ENCODE measurements around the gene GPC6. TPM values are rescaled to one million over a fixed set of nuclear protein-coding genes. Genes with fewer than 3 reads are reported as not detected.

Gene GPC6
- total and polyA plus RNA-seq, 2 donors (not counting 3 experiments of a cell fraction or from before 2014, with no cell fraction given), result 0.01 TPM; not detected in 1

- H4K20me1 ChIP-seq (replicated peaks; ENCODE audit: control insufficient read depth, extremely low read depth, insufficient read depth, low read length), result no peaks in the 10 kb centered on the region
- H3K36me3 ChIP-seq (ENCODE audit: control insufficient read depth in 2 of 2, extremely low read depth in 1 of 2, insufficient read depth in 2 of 2, low read length in 2 of 2), result no peaks in the 10 kb centered on the region
- dilution Hi-C loops (cut with MboI; ENCODE audit: extremely low pct_ligation_motif_present, low sequenced_read_pairs) (no loop called here), intact Hi-C loops (cut with micrococcal nuclease) (no loop called here)
- H2AFZ ChIP-seq (ENCODE audit: low read depth, low read length), result no peak overlapping the region
- no peaks in the 10 kb centered on the region for H3K27me3 ChIP-seq (ENCODE audit: control insufficient read depth in 2 of 2, insufficient read depth in 2 of 2, low read length in 2 of 2)
- H3K27ac ChIP-seq (ENCODE audit: insufficient read depth, low read depth, low read length), result no peak overlapping the region
- H3K9me3 ChIP-seq (replicated peaks; ENCODE audit: control insufficient read depth, insufficient read depth, low read length), result no peaks in the 10 kb centered on the region
- H3K4me2 ChIP-seq (ENCODE audit: insufficient read depth, low read length), result no peak overlapping the region
- POLR2A ChIA-PET, result no interaction called here
- no peaks in the 10 kb centered on the region for H3K79me2 ChIP-seq (ENCODE audit: control insufficient read depth, insufficient read depth, low read length)
- H3K9me1 ChIP-seq (replicated peaks; ENCODE audit: control insufficient read depth, extremely low read depth, insufficient read depth, low read length), result no peaks in the 10 kb centered on the region
- CTCF ChIA-PET, result no interaction called here
- FAIRE-seq, result no peak
- TF ChIP-seq GATA2 (IDR thresholded peaks at IDR 0.05; ENCODE audit: insufficient read depth, insufficient read length, low read depth, low read length) (no peak), POLR2AphosphoS5 (IDR thresholded peaks at IDR 0.05; ENCODE audit: insufficient read depth, low read depth, low read length) (no peak), CTCF (IDR thresholded peaks at IDR 0.05; ENCODE audit: extremely low read depth in 1 of 2, insufficient read depth in 1 of 2, low read depth in 1 of 2, low read length in 2 of 2) (no peak), FOS (IDR thresholded peaks at IDR 0.05; ENCODE audit: borderline replicate concordance, insufficient read depth, low read length) (no peak), MYC (IDR thresholded peaks at IDR 0.05; ENCODE audit: low read depth, low read length) (no peak)
- TF ChIP-seq, protein P1, sequence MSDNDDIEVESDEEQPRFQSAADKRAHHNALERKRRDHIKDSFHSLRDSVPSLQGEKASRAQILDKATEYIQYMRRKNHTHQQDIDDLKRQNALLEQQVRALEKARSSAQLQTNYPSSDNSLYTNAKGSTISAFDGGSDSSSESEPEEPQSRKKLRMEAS (IDR thresholded peaks at IDR 0.05; ENCODE audit: insufficient read depth, insufficient read length), result no peak
- no peak for DNase-seq (ENCODE audit: low read depth, low spot score)
- no TSS peak for BruUV-seq (replicated peaks)
- H3K4me3 ChIP-seq (replicated peaks in 1 of 3; ENCODE audit: insufficient read depth in 1 of 3, low read depth in 1 of 3, low read length in 3 of 3), result no peak overlapping the region
- no peak overlapping the region for H3K9ac ChIP-seq (replicated peaks; ENCODE audit: extremely low read depth, insufficient read depth, low read length)
- no peaks in the 10 kb centered on the region for H3K4me1 ChIP-seq (ENCODE audit: control insufficient read depth, extremely low read depth, insufficient read depth, low read length)
These were observed 446.4 kb downstream of the GPC6 start for GRCh38 chr13:93672996-93673395.

DNA sequence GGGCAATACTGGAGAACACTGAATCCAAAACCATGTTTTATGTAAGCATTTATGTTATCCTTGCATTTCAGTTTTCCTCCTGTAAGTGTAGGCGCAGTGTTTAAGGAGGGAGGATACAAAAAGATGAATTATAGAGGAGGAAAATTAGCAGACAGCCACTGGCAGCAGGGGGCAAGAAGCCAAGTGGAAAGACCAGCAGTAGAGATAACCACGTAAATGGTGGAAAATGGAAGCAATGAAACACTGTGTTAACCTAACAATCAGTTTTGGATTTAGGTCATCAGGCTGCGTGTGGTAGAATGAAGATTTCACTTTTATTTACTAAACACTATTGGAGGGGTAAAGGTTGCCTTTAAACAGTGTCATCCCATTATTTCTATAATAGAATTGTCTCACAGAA, 447.3 kb downstream of the GPC6 start:
- H3K27me3 ChIP-seq (ENCODE audit: control insufficient read depth in 2 of 2, insufficient read depth in 2 of 2, low read length in 2 of 2), result no peaks in the 10 kb centered on the region
- no peak for TF ChIP-seq GATA2 (IDR thresholded peaks at IDR 0.05; ENCODE audit: insufficient read depth, insufficient read length, low read depth, low read length)
- TF ChIP-seq POLR2A (IDR thresholded peaks at IDR 0.05; ENCODE audit: low read depth, low read length), result no peak
- no peak for TF ChIP-seq MYC (IDR thresholded peaks at IDR 0.05; ENCODE audit: low read depth, low read length)
- TF ChIP-seq EZH2 (IDR thresholded peaks at IDR 0.05; ENCODE audit: borderline replicate concordance, low read depth, low read length, severe bottlenecking), result no peak
- no peak for TF ChIP-seq FOS (IDR thresholded peaks at IDR 0.05; ENCODE audit: borderline replicate concordance, insufficient read depth, low read length)
- no peak for TF ChIP-seq JUN (IDR thresholded peaks at IDR 0.05; ENCODE audit: borderline replicate concordance, insufficient read depth, insufficient read length, low read depth)
- no peak overlapping the region for H3K9ac ChIP-seq (replicated peaks; ENCODE audit: extremely low read depth, insufficient read depth, low read length)
- intact Hi-C loops (cut with micrococcal nuclease) (no loop called here), dilution Hi-C loops (cut with MboI; ENCODE audit: extremely low pct_ligation_motif_present, low sequenced_read_pairs) (no loop called here)
- no peaks in the 10 kb centered on the region for H4K20me1 ChIP-seq (replicated peaks; ENCODE audit: control insufficient read depth, extremely low read depth, insufficient read depth, low read length)
- no peak overlapping the region for H2AFZ ChIP-seq (ENCODE audit: low read depth, low read length)
- H3K4me1 ChIP-seq (ENCODE audit: control insufficient read depth, extremely low read depth, insufficient read depth, low read length), result no peaks in the 10 kb centered on the region
- H3K36me3 ChIP-seq (ENCODE audit: control insufficient read depth in 2 of 2, extremely low read depth in 1 of 2, insufficient read depth in 2 of 2, low read length in 2 of 2), result no peaks in the 10 kb centered on the region
- CTCF ChIA-PET, result no interaction called here
- H3K9me3 ChIP-seq (replicated peaks; ENCODE audit: control insufficient read depth, insufficient read depth, low read length), result peaks cover 4% of the 10 kb centered on the region
- H3K9me1 ChIP-seq (replicated peaks; ENCODE audit: control insufficient read depth, extremely low read depth, insufficient read depth, low read length), result no peaks in the 10 kb centered on the region
- no TSS peak for BruUV-seq (replicated peaks)
- no peak overlapping the region for H3K27ac ChIP-seq (ENCODE audit: insufficient read depth, low read depth, low read length)
- no peak for DNase-seq (ENCODE audit: low read depth, low spot score)
- POLR2A ChIA-PET, result no interaction called here
- H3K79me2 ChIP-seq (ENCODE audit: control insufficient read depth, insufficient read depth, low read length), result no peaks in the 10 kb centered on the region
- H3K4me2 ChIP-seq (ENCODE audit: insufficient read depth, low read length), result no peak overlapping the region
- no peak overlapping the region for H3K4me3 ChIP-seq (replicated peaks in 1 of 3; ENCODE audit: insufficient read depth in 1 of 3, low read depth in 1 of 3, low read length in 3 of 3)
- FAIRE-seq, result no peak

Measured in endothelial cell of umbilical vein (primary cell).